Coronary artery (tissue), 2 donors: ENCODE results near the gene IFNE.

Experiments used
- DNase-seq: peaks from one replicate; pipeline ENCODE4 v3.0.0-alpha.2; 2017; ENCODE audit warnings: low spot score
- H3K27ac ChIP-seq, 2 donors: fragments of 200-600 bp; sonication (generic); one replicate each; pipeline ENCODE4 v1.5.1; 2016 to 2019
- H3K4me3 ChIP-seq: fragments of 200-600 bp; sonication (generic); 2 replicates; pipeline ENCODE4 v1.5.1; 2016; ENCODE audit warnings: mild to moderate bottlenecking, moderate library complexity
- CTCF ChIP-seq: fragments of 200-600 bp; sonication (generic); IDR thresholded peaks from one replicate; pipeline ENCODE4 v1.5.1; 2019; ENCODE audit warnings: antibody characterized with exemption

Gene IFNE

GRCh38 chr9:21522348-21522747 lies 40.2 kb upstream of the IFNE start:
- DNase-seq = no peak
- no peak overlapping the region for H3K27ac ChIP-seq
- no peak for TF ChIP-seq CTCF
- no peak overlapping the region for H3K4me3 ChIP-seq

- Histone ChIP-seq H3K27ac (no peak overlapping the region), H3K4me3 (no peak overlapping the region)
- no peak for DNase-seq
- TF ChIP-seq CTCF = no peak
These were observed 39.3 kb upstream of the IFNE start for GRCh38 chr9:21521448-21521847.

GRCh38 chr9:21520501-21521228 lies 38.6 kb upstream of the IFNE start:
- H3K4me3 ChIP-seq = no peak overlapping the region
- no peak overlapping the region for H3K27ac ChIP-seq
- DNase-seq = no peak
- TF ChIP-seq CTCF = no peak

GRCh38 chr9:21519855-21520434 lies 37.8 kb upstream of the IFNE start:
- DNase-seq = no peak
- TF ChIP-seq CTCF = no peak
- H3K4me3 ChIP-seq = no peak overlapping the region
- H3K27ac ChIP-seq = no peak overlapping the region

GRCh38 chr9:21516796-21517195 lies 34.7 kb upstream of the IFNE start:
- no peak for DNase-seq
- no peak overlapping the region for H3K27ac ChIP-seq
- no peak for TF ChIP-seq CTCF
- H3K4me3 ChIP-seq = no peak overlapping the region

GRCh38 chr9:21513431-21513830 lies 31.3 kb upstream of the IFNE start:
- Histone ChIP-seq H3K27ac (no peak overlapping the region), H3K4me3 (no peak overlapping the region)
- no peak for DNase-seq
- TF ChIP-seq CTCF = no peak

GRCh38 chr9:21510806-21511205 lies 28.7 kb upstream of the IFNE start:
- DNase-seq = no peak
- Histone ChIP-seq H3K27ac (no peak overlapping the region), H3K4me3 (no peak overlapping the region)
- no peak for TF ChIP-seq CTCF
